ENCODE results near the gene CCDC187.

CCDC187 gene

DNA sequence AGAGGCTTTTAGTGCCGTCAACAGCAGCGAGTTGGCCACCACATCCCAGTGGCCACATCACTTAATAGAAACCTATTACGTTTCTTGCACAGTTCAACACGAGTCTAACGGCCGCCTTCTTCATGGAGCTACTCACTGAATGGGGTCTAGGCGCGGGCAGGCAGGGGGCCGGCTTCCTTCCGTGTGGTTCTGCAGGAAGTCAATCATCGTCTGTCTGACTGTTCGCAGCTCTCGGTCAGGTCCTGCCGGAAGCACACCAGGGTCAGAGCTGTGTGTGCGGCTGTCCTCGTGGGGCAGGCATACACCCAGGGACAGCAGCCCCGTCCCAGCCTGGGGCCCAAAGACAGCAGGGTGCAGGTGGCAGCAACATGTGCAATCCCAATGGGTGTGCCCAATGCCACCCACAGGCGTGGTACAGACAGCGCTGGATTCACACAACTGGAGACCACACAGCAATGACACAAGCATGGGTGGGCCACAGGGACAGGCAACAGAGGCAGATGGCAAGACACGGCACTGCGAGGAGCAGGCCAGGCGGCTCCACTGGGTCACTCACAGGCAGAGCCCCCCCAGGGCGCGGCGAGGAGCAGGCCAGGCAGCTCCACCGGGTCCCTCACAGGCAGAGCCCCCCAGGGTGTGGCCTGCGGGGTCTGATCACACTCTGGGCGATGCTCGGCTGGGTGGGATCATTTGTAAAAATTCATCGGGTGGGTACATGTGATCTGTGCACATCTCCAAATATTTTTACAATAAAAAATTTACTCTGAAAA lies 79.8 kb downstream of the CCDC187 start:
- no peak overlapping the region for H3K4me3 ChIP-seq (ENCODE audit: low read depth, low read length)
- no peak overlapping the region for H3K27ac ChIP-seq (ENCODE audit: low read depth, low read length)
- H3K4me1 ChIP-seq (ENCODE audit: control insufficient read depth, insufficient read depth, low read length) = no peaks in the 10 kb centered on the region
- no peaks in the 10 kb centered on the region for H3K9me3 ChIP-seq (ENCODE audit: control insufficient read depth, insufficient read depth, low read depth, low read length)
- no peak overlapping the region for H3K9ac ChIP-seq (ENCODE audit: low read length)
- peaks cover 32% of the 10 kb centered on the region for H3K36me3 ChIP-seq (ENCODE audit: control insufficient read depth, insufficient read depth, low read length)
- H3K27me3 ChIP-seq (ENCODE audit: control insufficient read depth, insufficient read depth, low read length) = no peaks in the 10 kb centered on the region

DNA sequence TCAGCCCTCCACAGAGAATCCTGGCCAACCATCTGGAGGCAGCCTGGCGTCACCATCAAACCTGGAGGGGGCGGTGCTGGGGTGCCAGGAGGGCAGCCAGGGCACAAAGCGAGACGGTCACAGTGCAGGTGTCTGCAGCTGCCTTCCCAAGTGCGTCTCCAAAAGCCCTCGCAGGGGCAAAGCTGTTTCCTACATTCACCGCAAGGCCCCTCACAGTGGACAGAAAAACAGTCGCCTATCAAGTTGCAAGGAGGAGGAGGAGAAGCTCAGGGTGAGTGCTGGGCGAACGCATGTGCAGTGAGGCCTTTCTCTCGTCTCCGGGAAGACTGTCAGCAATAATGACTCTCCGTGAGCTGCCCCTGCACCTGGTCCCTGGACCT lies 81.0 kb downstream of the CCDC187 start:
- Histone ChIP-seq H3K27me3 (ENCODE audit: control insufficient read depth, insufficient read depth, low read length) (no peaks in the 10 kb centered on the region), H3K27ac (ENCODE audit: low read depth, low read length) (no peak overlapping the region), H3K9me3 (ENCODE audit: control insufficient read depth, insufficient read depth, low read depth, low read length) (no peaks in the 10 kb centered on the region), H3K36me3 (ENCODE audit: control insufficient read depth, insufficient read depth, low read length) (peaks cover 41% of the 10 kb centered on the region), H3K4me1 (ENCODE audit: control insufficient read depth, insufficient read depth, low read length) (no peaks in the 10 kb centered on the region), H3K9ac (ENCODE audit: low read length) (no peak overlapping the region), H3K4me3 (ENCODE audit: low read depth, low read length) (no peak overlapping the region)

DNA sequence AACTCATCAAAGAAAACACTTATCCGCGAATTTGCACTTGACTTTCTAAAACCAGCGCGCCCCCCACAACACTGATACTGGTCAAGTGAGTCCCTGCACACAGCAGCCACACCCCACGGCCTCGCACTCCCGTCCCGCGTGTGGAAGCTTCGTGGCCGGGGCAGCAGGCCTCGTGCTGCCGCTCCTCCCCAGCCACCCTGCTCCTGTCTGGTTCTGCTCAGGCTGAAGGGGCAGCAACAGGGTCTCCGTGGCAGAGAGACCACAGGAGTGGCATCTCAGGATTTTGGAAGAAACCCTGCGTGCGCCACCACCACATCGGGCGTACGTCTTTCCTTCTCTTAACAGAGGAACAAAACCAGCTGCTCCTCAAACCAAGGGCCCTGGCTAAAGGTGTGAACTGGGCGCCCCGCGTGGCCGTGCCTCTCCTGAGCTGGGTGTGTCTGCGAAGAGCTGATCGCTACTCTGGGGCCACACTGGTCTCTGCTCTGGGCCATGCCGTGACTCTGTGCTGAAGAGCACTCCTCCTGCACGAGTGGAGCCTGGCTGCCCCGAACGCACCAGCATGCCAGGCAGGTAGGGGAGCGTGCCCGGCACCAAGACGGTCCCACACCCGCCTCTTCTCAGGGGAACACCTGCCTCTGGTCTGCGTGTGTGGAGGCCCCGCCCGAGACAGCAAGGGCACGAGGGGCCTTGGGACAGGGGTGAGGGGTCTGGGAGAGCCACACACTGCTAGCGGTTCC lies 81.6 kb downstream of the CCDC187 start:
- H3K36me3 ChIP-seq (ENCODE audit: control insufficient read depth, insufficient read depth, low read length) = peaks cover 41% of the 10 kb centered on the region
- no peak overlapping the region for H3K27ac ChIP-seq (ENCODE audit: low read depth, low read length)
- no peaks in the 10 kb centered on the region for H3K9me3 ChIP-seq (ENCODE audit: control insufficient read depth, insufficient read depth, low read depth, low read length)
- H3K4me3 ChIP-seq (ENCODE audit: low read depth, low read length) = no peak overlapping the region
- no peaks in the 10 kb centered on the region for H3K27me3 ChIP-seq (ENCODE audit: control insufficient read depth, insufficient read depth, low read length)
- H3K9ac ChIP-seq (ENCODE audit: low read length) = no peak overlapping the region
- H3K4me1 ChIP-seq (ENCODE audit: control insufficient read depth, insufficient read depth, low read length) = no peaks in the 10 kb centered on the region

DNA sequence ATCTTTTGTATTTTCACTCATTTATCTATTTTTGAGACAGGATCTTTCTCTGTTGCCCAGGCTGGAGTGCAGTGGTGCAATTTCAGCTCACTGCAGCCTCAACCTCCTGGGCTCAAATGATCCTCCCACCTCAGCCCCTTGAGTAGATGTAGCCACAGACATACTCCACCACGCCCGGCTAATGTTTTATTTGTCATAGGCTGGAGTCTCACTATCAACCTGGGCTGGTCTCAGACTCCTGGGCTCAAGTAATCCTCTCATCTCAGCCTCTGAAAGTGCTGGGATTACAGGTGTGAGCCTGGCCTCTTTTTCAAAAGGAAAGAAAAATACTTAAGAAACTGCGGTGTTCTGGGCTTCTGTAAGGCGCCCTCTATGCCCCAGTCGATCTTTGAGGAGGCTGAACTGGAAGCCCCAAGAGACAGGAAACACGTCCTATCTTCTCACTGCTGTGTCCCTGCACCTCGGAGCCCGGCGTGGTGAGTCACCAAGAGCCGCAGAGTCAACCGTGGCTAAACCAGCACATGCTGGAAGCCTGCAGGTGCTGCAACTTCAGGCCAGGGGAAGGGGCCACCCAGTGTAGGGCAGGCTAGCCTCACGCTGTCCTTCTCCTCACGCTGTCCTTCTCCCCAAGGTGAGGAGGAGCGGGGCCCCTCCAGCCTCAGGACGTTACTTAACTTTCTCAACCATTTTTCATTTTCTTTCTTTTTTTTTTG lies 83.7 kb downstream of the CCDC187 start:
- H3K4me3 ChIP-seq (ENCODE audit: low read depth, low read length) = no peak overlapping the region
- no peaks in the 10 kb centered on the region for H3K9me3 ChIP-seq (ENCODE audit: control insufficient read depth, insufficient read depth, low read depth, low read length)
- H3K4me1 ChIP-seq (ENCODE audit: control insufficient read depth, insufficient read depth, low read length) = peaks cover 6% of the 10 kb centered on the region; the same call in 1 of the 2 replicates
- peaks cover 48% of the 10 kb centered on the region for H3K36me3 ChIP-seq (ENCODE audit: control insufficient read depth, insufficient read depth, low read length)
- H3K9ac ChIP-seq (ENCODE audit: low read length) = no peak overlapping the region
- no peak overlapping the region for H3K27ac ChIP-seq (ENCODE audit: low read depth, low read length)
- no peaks in the 10 kb centered on the region for H3K27me3 ChIP-seq (ENCODE audit: control insufficient read depth, insufficient read depth, low read length)

DNA sequence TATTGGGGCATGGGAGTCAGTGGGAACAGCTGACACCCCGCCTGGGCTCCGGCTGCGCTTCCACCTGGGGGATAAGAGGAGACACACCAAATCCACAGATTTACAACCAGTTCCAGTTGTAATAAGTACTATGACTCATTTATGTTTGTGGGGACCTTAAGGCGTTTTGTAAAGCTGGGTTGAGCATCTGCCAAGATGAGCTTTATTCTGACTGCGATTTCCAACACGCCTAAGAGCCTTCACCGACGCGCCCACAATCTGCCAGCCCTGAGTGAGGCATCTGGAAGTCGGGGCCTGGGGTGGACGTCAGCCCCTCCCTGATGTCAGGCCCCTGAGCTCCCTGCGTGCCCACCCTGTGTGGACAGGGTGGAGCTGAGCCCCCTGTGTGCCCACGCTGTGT lies 84.6 kb downstream of the CCDC187 start:
- Histone ChIP-seq H3K4me3 (ENCODE audit: low read depth, low read length) (no peak overlapping the region), H3K9ac (ENCODE audit: low read length) (no peak overlapping the region), H3K27ac (ENCODE audit: low read depth, low read length) (no peak overlapping the region), H3K4me1 (ENCODE audit: control insufficient read depth, insufficient read depth, low read length) (peaks cover 6% of the 10 kb centered on the region; the same call in 1 of the 2 replicates), H3K27me3 (ENCODE audit: control insufficient read depth, insufficient read depth, low read length) (no peaks in the 10 kb centered on the region), H3K9me3 (ENCODE audit: control insufficient read depth, insufficient read depth, low read depth, low read length) (peaks cover 1% of the 10 kb centered on the region; the same call in 1 of the 2 replicates), H3K36me3 (ENCODE audit: control insufficient read depth, insufficient read depth, low read length) (peaks cover 56% of the 10 kb centered on the region)

DNA sequence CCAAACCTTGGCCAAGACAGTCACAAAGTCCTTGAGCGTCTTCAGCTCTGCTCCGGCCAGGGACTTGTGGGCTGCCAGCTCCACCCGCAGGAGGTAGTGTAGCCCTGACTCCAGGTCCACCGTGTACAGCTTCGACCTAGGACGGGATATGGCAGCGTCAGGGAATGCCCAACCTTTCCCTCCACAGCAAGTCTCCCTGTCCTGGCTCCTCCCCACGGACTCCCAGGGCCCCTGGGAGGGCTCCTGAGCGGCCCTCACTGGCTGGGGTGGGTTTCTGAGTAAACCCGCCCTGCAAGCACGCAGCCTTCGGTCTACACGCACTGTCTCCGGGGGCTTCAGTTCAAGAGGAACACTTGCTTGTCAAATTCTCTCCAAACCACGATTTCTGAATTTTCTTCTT lies 85.2 kb downstream of the CCDC187 start:
- H3K27ac ChIP-seq (ENCODE audit: low read depth, low read length) = no peak overlapping the region
- peaks cover 56% of the 10 kb centered on the region for H3K36me3 ChIP-seq (ENCODE audit: control insufficient read depth, insufficient read depth, low read length)
- no peak overlapping the region for H3K4me3 ChIP-seq (ENCODE audit: low read depth, low read length)
- no peaks in the 10 kb centered on the region for H3K27me3 ChIP-seq (ENCODE audit: control insufficient read depth, insufficient read depth, low read length)
- H3K4me1 ChIP-seq (ENCODE audit: control insufficient read depth, insufficient read depth, low read length) = peaks cover 6% of the 10 kb centered on the region; the same call in 1 of the 2 replicates
- H3K9ac ChIP-seq (ENCODE audit: low read length) = no peak overlapping the region
- peaks cover 3% of the 10 kb centered on the region; the same call in 1 of the 2 replicates for H3K9me3 ChIP-seq (ENCODE audit: control insufficient read depth, insufficient read depth, low read depth, low read length)

DNA sequence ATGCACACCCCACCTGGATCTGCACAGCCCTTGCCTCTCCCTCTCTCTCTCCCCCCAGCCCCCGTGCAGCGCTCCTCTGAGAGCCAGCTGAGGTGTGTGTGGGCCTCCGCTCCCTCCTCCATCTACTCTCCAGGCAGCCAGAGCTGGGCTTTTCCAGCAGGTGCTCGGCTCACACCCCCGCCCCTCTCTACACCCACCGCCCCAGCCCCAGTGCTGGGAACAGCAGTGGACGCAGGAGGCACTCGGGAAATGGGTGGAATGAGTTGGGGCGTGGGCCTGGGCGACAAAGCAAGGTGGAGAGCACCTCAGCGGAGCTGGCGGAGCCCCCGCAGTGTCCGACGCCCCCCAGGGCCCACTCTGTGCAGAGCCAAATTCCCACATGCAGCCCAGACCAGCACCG lies 85.6 kb downstream of the CCDC187 start:
- H3K4me3 ChIP-seq (ENCODE audit: low read depth, low read length) = no peak overlapping the region
- H3K36me3 ChIP-seq (ENCODE audit: control insufficient read depth, insufficient read depth, low read length) = peaks cover 57% of the 10 kb centered on the region
- peaks cover 6% of the 10 kb centered on the region; the same call in 1 of the 2 replicates for H3K4me1 ChIP-seq (ENCODE audit: control insufficient read depth, insufficient read depth, low read length)
- peaks cover 3% of the 10 kb centered on the region; the same call in 1 of the 2 replicates for H3K9me3 ChIP-seq (ENCODE audit: control insufficient read depth, insufficient read depth, low read depth, low read length)
- H3K27ac ChIP-seq (ENCODE audit: low read depth, low read length) = no peak overlapping the region
- no peak overlapping the region for H3K9ac ChIP-seq (ENCODE audit: low read length)
- H3K27me3 ChIP-seq (ENCODE audit: control insufficient read depth, insufficient read depth, low read length) = no peaks in the 10 kb centered on the region

DNA sequence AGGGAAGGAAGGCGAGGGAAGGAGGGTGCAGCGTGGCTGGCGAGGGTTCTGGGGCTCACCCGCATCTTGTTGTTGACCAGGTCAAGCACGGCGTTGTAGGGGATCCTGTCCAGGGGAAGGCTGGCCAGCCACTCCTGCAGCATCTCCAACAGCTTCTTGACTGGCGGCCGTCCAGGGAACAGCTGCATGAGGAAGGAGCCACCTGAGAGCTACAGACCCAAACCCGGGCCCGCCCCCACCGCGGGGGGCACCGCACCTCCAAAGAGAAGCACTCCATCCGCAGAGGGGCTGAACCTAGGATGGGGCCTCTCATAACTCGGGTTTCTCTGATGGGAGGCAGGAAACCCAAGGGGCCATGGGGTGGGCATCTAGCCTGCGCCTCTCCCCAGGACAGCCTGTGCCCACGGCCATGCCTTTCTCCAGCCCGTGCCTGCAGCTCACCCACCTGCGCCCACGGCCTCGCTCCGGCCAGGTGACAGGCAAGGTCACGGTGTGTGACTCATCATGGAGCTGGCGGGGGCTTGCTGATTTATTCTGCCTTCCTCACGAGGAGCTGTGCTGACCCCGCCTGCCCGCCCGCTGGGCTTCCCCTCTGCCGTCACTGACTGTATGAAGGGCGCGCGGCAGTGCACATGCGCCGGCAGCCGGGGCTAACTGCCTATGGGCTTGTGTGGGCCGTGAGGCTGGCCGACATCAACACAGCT lies 87.2 kb downstream of the CCDC187 start:
- Histone ChIP-seq H3K27me3 (ENCODE audit: control insufficient read depth, insufficient read depth, low read length) (no peaks in the 10 kb centered on the region), H3K27ac (ENCODE audit: low read depth, low read length) (no peak overlapping the region), H3K4me3 (ENCODE audit: low read depth, low read length) (no peak overlapping the region; the same call in 1 of the 2 replicates), H3K9ac (ENCODE audit: low read length) (no peak overlapping the region), H3K36me3 (ENCODE audit: control insufficient read depth, insufficient read depth, low read length) (peaks cover 48% of the 10 kb centered on the region), H3K9me3 (ENCODE audit: control insufficient read depth, insufficient read depth, low read depth, low read length) (peaks cover 3% of the 10 kb centered on the region; the same call in 1 of the 2 replicates), H3K4me1 (ENCODE audit: control insufficient read depth, insufficient read depth, low read length) (peaks cover 6% of the 10 kb centered on the region; the same call in 1 of the 2 replicates)

DNA sequence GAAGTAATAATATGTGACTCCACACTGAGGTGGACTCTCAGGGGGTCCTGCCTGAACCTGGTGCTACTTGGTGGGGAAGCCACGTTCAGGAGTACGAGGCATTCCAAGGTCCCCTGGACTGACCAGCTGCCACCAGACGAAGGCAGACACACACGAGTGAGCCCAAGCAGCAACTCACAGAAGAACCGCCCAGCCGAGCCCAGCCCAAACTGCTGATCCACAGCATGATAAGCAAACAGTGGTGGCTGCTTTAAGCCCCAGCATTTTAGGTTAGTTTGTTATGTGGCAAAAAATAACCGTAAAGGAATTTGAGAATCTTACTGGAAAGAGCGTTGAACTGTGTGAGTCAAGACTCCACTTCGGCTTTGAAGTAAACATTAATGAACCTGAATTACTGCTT lies 90.2 kb downstream of the CCDC187 start:
- Histone ChIP-seq H3K36me3 (ENCODE audit: control insufficient read depth, insufficient read depth, low read length) (peaks cover 50% of the 10 kb centered on the region), H3K27ac (ENCODE audit: low read depth, low read length) (no peak overlapping the region), H3K4me1 (ENCODE audit: control insufficient read depth, insufficient read depth, low read length) (peaks cover 6% of the 10 kb centered on the region; the same call in 1 of the 2 replicates), H3K4me3 (ENCODE audit: low read depth, low read length) (no peak overlapping the region), H3K27me3 (ENCODE audit: control insufficient read depth, insufficient read depth, low read length) (no peaks in the 10 kb centered on the region), H3K9ac (ENCODE audit: low read length) (no peak overlapping the region), H3K9me3 (ENCODE audit: control insufficient read depth, insufficient read depth, low read depth, low read length) (peaks cover 3% of the 10 kb centered on the region; the same call in 1 of the 2 replicates)

DNA sequence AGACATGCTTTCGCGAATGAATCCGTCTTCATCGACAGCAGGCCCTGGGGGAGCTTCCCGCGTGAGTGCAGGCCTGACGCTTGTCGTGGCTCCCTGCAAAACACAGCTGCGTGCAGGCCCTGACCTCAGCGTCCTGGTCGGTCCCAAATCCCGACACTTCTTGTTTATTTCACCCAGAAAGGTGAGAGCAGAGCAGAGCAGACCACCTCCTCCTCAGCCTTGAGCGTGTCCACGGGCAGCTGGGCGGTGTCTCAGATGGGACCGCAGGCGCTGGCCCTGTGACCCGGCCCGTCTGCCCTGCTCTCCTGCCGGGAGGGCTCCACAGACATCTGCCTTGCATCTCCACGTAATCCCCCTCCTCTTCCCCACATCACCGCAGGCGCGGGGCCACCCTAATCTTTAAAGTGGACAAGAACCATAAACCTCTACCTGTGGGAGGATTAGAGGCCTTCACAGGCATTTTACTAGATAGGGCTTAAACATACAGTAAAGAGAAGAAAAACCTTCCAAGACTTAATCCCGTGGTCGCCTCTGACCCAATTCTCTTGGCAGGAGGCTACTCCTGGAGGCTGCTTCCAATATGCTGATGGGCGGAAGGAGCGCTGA lies 91.4 kb downstream of the CCDC187 start:
- Histone ChIP-seq H3K9me3 (ENCODE audit: control insufficient read depth, insufficient read depth, low read depth, low read length) (peaks cover 3% of the 10 kb centered on the region; the same call in 1 of the 2 replicates), H3K36me3 (ENCODE audit: control insufficient read depth, insufficient read depth, low read length) (peaks cover 47% of the 10 kb centered on the region), H3K27me3 (ENCODE audit: control insufficient read depth, insufficient read depth, low read length) (no peaks in the 10 kb centered on the region; the same call in 1 of the 2 replicates), H3K4me3 (ENCODE audit: low read depth, low read length) (no peak overlapping the region), H3K4me1 (ENCODE audit: control insufficient read depth, insufficient read depth, low read length) (peaks cover 6% of the 10 kb centered on the region; the same call in 1 of the 2 replicates), H3K27ac (ENCODE audit: low read depth, low read length) (no peak overlapping the region), H3K9ac (ENCODE audit: low read length) (no peak overlapping the region)
